ENCODE data around the gene KIF20B.
A peak's percentile ranks its signal among the peaks of the same experiment; 100 is the strongest.

The KIF20B gene

GRCh38 chr10:89793649-89794254 lies 92.4 kb downstream of the KIF20B start:
- peak; percentile 34 for DNase-seq (ENCODE audit: extremely low read depth, low read depth)
- TF ChIP-seq, protein P1, sequence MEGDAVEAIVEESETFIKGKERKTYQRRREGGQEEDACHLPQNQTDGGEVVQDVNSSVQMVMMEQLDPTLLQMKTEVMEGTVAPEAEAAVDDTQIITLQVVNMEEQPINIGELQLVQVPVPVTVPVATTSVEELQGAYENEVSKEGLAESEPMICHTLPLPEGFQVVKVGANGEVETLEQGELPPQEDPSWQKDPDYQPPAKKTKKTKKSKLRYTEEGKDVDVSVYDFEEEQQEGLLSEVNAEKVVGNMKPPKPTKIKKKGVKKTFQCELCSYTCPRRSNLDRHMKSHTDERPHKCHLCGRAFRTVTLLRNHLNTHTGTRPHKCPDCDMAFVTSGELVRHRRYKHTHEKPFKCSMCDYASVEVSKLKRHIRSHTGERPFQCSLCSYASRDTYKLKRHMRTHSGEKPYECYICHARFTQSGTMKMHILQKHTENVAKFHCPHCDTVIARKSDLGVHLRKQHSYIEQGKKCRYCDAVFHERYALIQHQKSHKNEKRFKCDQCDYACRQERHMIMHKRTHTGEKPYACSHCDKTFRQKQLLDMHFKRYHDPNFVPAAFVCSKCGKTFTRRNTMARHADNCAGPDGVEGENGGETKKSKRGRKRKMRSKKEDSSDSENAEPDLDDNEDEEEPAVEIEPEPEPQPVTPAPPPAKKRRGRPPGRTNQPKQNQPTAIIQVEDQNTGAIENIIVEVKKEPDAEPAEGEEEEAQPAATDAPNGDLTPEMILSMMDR (IDR thresholded peaks at IDR 0.05; ENCODE audit: low read depth, low read length), result peak; percentile 80

GRCh38 chr10:89795840-89796239 lies 94.5 kb downstream of the KIF20B start:
- DNase-seq (ENCODE audit: extremely low read depth, low read depth), result no peak
- TF ChIP-seq, protein P1 (IDR thresholded peaks at IDR 0.05; ENCODE audit: low read depth, low read length), result no peak

GRCh38 chr10:89798092-89798491 lies 96.7 kb downstream of the KIF20B start:
- no peak for DNase-seq (ENCODE audit: extremely low read depth, low read depth)
- TF ChIP-seq, protein P1 (IDR thresholded peaks at IDR 0.05; ENCODE audit: low read depth, low read length), result no peak

- DNase-seq (ENCODE audit: extremely low read depth, low read depth), result no peak
- TF ChIP-seq, protein P1 (IDR thresholded peaks at IDR 0.05; ENCODE audit: low read depth, low read length), result no peak
Observed at GRCh38 chr10:89799573-89799972, 98.2 kb downstream of the KIF20B start.

DNA sequence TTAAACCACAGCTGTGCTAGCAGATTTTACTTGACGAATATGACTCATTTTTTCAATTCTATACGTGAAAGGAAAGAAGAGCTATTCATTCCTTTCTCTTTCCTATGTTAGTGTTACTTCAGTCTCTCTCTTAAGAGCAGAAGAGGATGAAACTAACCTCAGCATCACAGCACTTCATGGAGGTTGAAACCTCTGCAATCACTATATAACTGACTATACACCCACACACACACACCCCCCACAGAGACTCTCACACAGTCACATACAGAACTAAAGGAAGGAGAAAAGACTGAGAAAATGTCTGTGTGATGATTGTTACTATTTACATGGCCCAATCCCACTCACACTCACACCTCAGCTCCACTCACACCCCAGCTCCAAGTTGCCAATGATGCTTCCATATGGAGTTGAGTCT lies 104.2 kb downstream of the KIF20B start:
- TF ChIP-seq, protein P1 (IDR thresholded peaks at IDR 0.05; ENCODE audit: low read depth, low read length), result no peak
- DNase-seq (ENCODE audit: extremely low read depth, low read depth), result no peak

GRCh38 chr10:89808842-89809241 lies 107.5 kb downstream of the KIF20B start:
- no peak for DNase-seq (ENCODE audit: extremely low read depth, low read depth)
- TF ChIP-seq, protein P1 (IDR thresholded peaks at IDR 0.05; ENCODE audit: low read depth, low read length), result no peak

DNA sequence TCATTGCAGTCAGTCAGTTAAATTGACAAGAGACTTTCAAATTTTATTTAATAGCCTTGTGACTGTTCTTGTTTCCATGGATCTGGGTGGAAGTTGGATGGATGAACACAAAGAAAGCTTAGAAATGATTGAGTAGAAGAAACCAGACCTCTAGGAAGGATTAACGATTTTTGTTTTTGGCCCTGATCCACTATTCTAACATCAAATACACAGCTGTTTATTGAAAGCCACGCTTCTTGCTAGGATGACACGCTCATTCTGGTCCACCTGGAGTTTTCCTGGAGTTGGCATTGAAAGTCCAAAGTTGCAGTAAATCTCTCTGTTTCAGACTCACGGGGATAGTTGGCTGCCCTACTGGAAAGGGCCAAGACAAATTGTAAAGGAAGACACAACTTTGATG lies 108.4 kb downstream of the KIF20B start:
- no peak for DNase-seq (ENCODE audit: extremely low read depth, low read depth)
- TF ChIP-seq, protein P1 (IDR thresholded peaks at IDR 0.05; ENCODE audit: low read depth, low read length), result no peak

Measured in AG09319 (cell line).